ENCODE data around the gene STT3B. TPM values are rescaled to one million over a fixed set of nuclear protein-coding genes. Genes with fewer than 3 reads are reported as not detected.
A peak's percentile ranks its signal among the peaks of the same experiment; 100 is the strongest.

Gene STT3B
- total RNA-seq, 2 experiments from 2014 or later = 111 to 113 TPM

DNA sequence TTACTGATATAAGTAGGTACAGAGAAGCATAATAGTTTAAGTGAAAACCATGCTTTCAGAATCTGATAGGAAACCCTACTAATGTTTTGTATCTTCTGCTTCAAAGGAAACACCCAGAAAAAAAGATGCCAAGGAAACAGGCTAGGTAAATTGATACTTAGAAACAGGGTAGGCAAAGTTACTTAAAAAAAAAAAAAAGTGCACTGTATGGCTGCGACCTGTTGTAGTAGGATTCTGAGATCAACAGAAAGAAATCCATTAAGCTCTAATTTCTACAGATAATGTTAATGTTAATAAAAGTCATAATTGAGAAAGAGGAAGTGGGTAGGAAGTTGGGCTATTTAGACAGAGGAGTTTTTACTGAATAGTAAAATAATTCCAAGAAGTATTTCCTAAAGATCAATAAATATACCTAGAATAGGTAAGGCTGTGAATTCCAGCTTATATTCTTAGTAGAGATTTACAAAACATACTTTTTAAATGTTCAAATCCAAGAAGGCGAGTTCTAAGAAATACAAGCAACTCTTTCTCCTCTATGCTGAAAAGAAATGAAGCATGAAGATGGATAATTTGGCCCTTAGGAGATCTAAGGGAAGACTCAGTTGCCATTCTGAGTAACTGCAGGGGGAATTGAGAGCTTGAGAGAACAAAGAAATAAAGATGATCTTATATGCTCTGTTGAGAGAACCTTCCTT is 24.1 kb upstream of the STT3B start:
- H3K27ac Mint-ChIP-seq = peak overlapping the region; percentile 39
- no peaks in the 10 kb centered on the region for H3K27me3 Mint-ChIP-seq
- POLR2A ChIA-PET = interaction anchor here (1.5 to 3.2 kb wide), 2 partner anchors 23 to 47 kb away, joined by 4 to 24 read pairs; partner anchors contain the start of gene STT3B
- TF ChIP-seq, protein P1, sequence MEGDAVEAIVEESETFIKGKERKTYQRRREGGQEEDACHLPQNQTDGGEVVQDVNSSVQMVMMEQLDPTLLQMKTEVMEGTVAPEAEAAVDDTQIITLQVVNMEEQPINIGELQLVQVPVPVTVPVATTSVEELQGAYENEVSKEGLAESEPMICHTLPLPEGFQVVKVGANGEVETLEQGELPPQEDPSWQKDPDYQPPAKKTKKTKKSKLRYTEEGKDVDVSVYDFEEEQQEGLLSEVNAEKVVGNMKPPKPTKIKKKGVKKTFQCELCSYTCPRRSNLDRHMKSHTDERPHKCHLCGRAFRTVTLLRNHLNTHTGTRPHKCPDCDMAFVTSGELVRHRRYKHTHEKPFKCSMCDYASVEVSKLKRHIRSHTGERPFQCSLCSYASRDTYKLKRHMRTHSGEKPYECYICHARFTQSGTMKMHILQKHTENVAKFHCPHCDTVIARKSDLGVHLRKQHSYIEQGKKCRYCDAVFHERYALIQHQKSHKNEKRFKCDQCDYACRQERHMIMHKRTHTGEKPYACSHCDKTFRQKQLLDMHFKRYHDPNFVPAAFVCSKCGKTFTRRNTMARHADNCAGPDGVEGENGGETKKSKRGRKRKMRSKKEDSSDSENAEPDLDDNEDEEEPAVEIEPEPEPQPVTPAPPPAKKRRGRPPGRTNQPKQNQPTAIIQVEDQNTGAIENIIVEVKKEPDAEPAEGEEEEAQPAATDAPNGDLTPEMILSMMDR (IDR thresholded peaks at IDR 0.05) = no peak
- intact Hi-C loops (cut with DNase I, micrococcal nuclease) = no loop called here
- Histone ChIP-seq H3K27me3 (ENCODE audit: control insufficient read depth in 1 of 2, insufficient read depth in 2 of 2, low read length in 2 of 2) (no peaks in the 10 kb centered on the region), H3K36me3 (ENCODE audit: insufficient read depth, low read length) (no peaks in the 10 kb centered on the region), H3K9me3 (ENCODE audit: control insufficient read depth in 1 of 2, insufficient read depth in 1 of 2, low read length in 2 of 2) (no peaks in the 10 kb centered on the region), H3K27ac (ENCODE audit: low read depth in 1 of 2, low read length in 2 of 2) (peak overlapping the region in 1 of 2 donors; percentile 16), H3K4me1 (ENCODE audit: insufficient read depth, low read length) (peaks cover 28% of the 10 kb centered on the region), H3K4me3 (ENCODE audit: low read length) (no peak overlapping the region)
- no peaks in the 10 kb centered on the region for H3K36me3 Mint-ChIP-seq (ENCODE audit: low read depth)
- H3K4me1 Mint-ChIP-seq (ENCODE audit: low read depth) = peaks cover 48% of the 10 kb centered on the region
- DNase-seq (peak in 1 of 14 experiments; percentile 11), ATAC-seq (ENCODE audit: poor library complexity) (no peak)
- no peaks in the 10 kb centered on the region for H3K9me3 Mint-ChIP-seq
- H3K4me3 Mint-ChIP-seq = peak overlapping the region; percentile 23
- CTCF ChIA-PET = interaction anchor here (0.7 kb wide), 1 partner anchor 114 kb away, joined by 3 read pairs; no protein-coding TSS in a partner anchor

DNA sequence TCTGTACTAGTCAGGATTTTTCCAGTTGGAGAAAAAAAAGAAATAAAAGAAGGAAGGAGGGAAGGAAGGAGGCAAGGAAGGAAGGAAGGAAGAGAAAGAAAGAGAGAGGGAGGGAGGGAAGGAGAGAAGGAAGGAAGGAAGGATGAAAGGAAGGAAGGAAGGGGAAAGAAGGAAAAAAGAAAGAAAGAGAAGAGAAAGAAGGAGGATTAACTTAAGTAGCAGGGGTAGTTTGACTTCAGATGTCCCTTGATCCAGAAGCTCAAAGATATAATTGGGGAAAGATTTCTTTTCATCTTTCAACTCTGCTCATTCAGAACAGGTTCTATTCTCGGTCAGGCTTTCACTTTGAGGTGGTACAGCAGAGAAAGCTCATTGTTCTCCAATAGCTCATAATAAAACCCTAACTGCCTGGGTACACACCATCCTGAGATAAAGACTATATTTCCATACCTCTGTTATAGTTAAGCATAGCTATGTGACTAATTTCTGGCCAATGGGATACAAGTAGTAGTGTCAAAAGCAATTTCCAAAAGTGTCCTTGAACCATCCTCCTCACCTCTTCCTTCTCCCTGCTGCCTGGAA is 23.5 kb upstream of the STT3B start:
- H3K36me3 ChIP-seq (ENCODE audit: insufficient read depth, low read length) = no peaks in the 10 kb centered on the region
- CTCF ChIA-PET = interaction anchor here (0.7 kb wide), 1 partner anchor 114 kb away, joined by 3 read pairs; no protein-coding TSS in a partner anchor
- H3K27ac Mint-ChIP-seq = peak overlapping the region; percentile 39
- H3K27me3 ChIP-seq (ENCODE audit: control insufficient read depth in 1 of 2, insufficient read depth in 2 of 2, low read length in 2 of 2) = no peaks in the 10 kb centered on the region
- peaks cover 28% of the 10 kb centered on the region for H3K4me1 ChIP-seq (ENCODE audit: insufficient read depth, low read length)
- no peak overlapping the region for H3K4me3 ChIP-seq (ENCODE audit: low read length)
- intact Hi-C loops (cut with DNase I, micrococcal nuclease) = no loop called here
- H3K27me3 Mint-ChIP-seq = no peaks in the 10 kb centered on the region
- peaks cover 48% of the 10 kb centered on the region for H3K4me1 Mint-ChIP-seq (ENCODE audit: low read depth)
- DNase-seq = no peak
- H3K36me3 Mint-ChIP-seq (ENCODE audit: low read depth) = no peaks in the 10 kb centered on the region
- POLR2A ChIA-PET = interaction anchor here (1.5 to 3.2 kb wide), 2 partner anchors 23 to 47 kb away, joined by 4 to 24 read pairs; partner anchors contain the start of gene STT3B
- no peaks in the 10 kb centered on the region for H3K9me3 ChIP-seq (ENCODE audit: control insufficient read depth in 1 of 2, insufficient read depth in 1 of 2, low read length in 2 of 2)
- no peak overlapping the region for H3K27ac ChIP-seq (ENCODE audit: low read depth in 1 of 2, low read length in 2 of 2)
- ATAC-seq (ENCODE audit: poor library complexity) = no peak
- no peak overlapping the region for H3K4me3 Mint-ChIP-seq
- TF ChIP-seq, protein P1 (IDR thresholded peaks at IDR 0.05) = no peak
- no peaks in the 10 kb centered on the region for H3K9me3 Mint-ChIP-seq

DNA sequence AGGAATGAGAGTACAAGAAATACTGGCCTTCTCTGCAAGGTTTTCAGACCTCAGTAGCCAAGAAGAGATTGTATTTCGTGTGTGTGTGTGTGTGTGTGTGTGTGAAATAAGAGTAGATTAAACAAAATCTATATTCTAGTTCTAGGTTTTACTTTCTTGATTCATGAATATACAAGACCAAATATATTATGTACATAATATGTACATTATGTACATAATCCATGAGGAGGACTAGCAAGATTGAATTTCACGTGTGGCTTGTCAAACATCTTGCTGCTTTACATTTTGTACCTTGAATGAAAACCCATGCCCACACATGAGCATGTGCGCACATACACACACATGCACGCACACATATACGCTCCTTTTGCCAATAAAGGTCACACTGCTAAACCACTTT is 18.2 kb upstream of the STT3B start:
- no peak overlapping the region for H3K27ac Mint-ChIP-seq
- peaks cover 7% of the 10 kb centered on the region for H3K4me1 Mint-ChIP-seq (ENCODE audit: low read depth)
- ChIA-PET POLR2A (no interaction called here), CTCF (no interaction called here)
- no peaks in the 10 kb centered on the region for H3K9me3 Mint-ChIP-seq
- Histone ChIP-seq H3K4me3 (ENCODE audit: low read length) (no peak overlapping the region), H3K27ac (ENCODE audit: low read depth in 1 of 2, low read length in 2 of 2) (no peak overlapping the region), H3K36me3 (ENCODE audit: insufficient read depth, low read length) (no peaks in the 10 kb centered on the region), H3K9me3 (ENCODE audit: control insufficient read depth in 1 of 2, insufficient read depth in 1 of 2, low read length in 2 of 2) (no peaks in the 10 kb centered on the region), H3K27me3 (ENCODE audit: control insufficient read depth in 1 of 2, insufficient read depth in 2 of 2, low read length in 2 of 2) (no peaks in the 10 kb centered on the region), H3K4me1 (ENCODE audit: insufficient read depth, low read length) (peaks cover 4% of the 10 kb centered on the region)
- TF ChIP-seq, protein P1 (IDR thresholded peaks at IDR 0.05) = no peak
- H3K27me3 Mint-ChIP-seq = no peaks in the 10 kb centered on the region
- intact Hi-C loops (cut with DNase I, micrococcal nuclease) = no loop called here
- no peak for ATAC-seq (ENCODE audit: poor library complexity)
- no peak overlapping the region for H3K4me3 Mint-ChIP-seq
- no peak for DNase-seq
- H3K36me3 Mint-ChIP-seq (ENCODE audit: low read depth) = no peaks in the 10 kb centered on the region

All from CD4-positive, alpha-beta T cell (primary cell).